GM23248 (cell line): ENCODE results near the gene SMCR8. TPM values are rescaled to one million over a fixed set of nuclear protein-coding genes. Genes with fewer than 3 reads are reported as not detected.

Experiments
- DNase-seq: peaks from one replicate; pipeline ENCODE4 v3.0.0-alpha.2; 2015
- H2AFZ ChIP-seq: fragments of 200-600 bp; sonication (generic); 2 replicates; pipeline ENCODE4 v1.6.1; 2016; ENCODE audit warnings: antibody characterized with exemption
- H3F3A ChIP-seq: fragments of 200-600 bp; sonication (generic); 2 replicates; pipeline ENCODE4 v1.6.1; 2016; ENCODE audit warnings: mild to moderate bottlenecking, antibody characterized with exemption, mixed run types; ENCODE audit not compliant: insufficient read depth
- H3K27ac ChIP-seq: fragments of 200-600 bp; sonication (generic); 2 replicates; pipeline ENCODE4 v1.5.1; 2016; ENCODE audit warnings: mild to moderate bottlenecking
- H3K27me3 ChIP-seq: fragments of 200-600 bp; sonication (generic); replicated peaks from 2 replicates; pipeline ENCODE4 v1.6.1; 2016; ENCODE audit warnings: mild to moderate bottlenecking; ENCODE audit not compliant: insufficient read depth
- H3K36me3 ChIP-seq: fragments of 200-600 bp; sonication (generic); 2 replicates; pipeline ENCODE4 v1.6.1; 2016; ENCODE audit warnings: low read depth, mild to moderate bottlenecking
- H3K4me1 ChIP-seq: fragments of 200-600 bp; sonication (generic); 2 replicates; pipeline ENCODE4 v1.6.1; 2016; ENCODE audit warnings: mild to moderate bottlenecking; ENCODE audit not compliant: insufficient read depth
- H3K4me2 ChIP-seq: fragments of 200-600 bp; sonication (generic); one replicate; pipeline ENCODE4 v1.6.1; 2016; ENCODE audit warnings: mild to moderate bottlenecking; ENCODE audit not compliant: unreplicated experiment
- H3K4me3 ChIP-seq: fragments of 200-600 bp; sonication (generic); 2 replicates; pipeline ENCODE4 v1.5.1; 2016; ENCODE audit warnings: mild to moderate bottlenecking
- H3K79me2 ChIP-seq: fragments of 200-600 bp; sonication (generic); 2 replicates; pipeline ENCODE4 v1.6.1; 2016; ENCODE audit warnings: mild to moderate bottlenecking; ENCODE audit not compliant: insufficient read depth
- H3K9ac ChIP-seq: fragments of 200-600 bp; sonication (generic); 2 replicates; pipeline ENCODE4 v1.6.1; 2016; ENCODE audit warnings: mild to moderate bottlenecking
- H3K9me2 ChIP-seq: fragments of 200-600 bp; sonication (generic); 2 replicates; pipeline ENCODE4 v1.6.1; 2016; ENCODE audit warnings: mixed run types, mild to moderate bottlenecking, moderate library complexity; ENCODE audit not compliant: insufficient read depth
- H3K9me3 ChIP-seq: fragments of 200-600 bp; sonication (generic); one replicate; pipeline ENCODE4 v1.6.1; 2017; ENCODE audit warnings: low read depth
- H4K20me1 ChIP-seq: fragments of 200-600 bp; sonication (generic); 2 replicates; pipeline ENCODE4 v1.6.0; 2016; ENCODE audit not compliant: insufficient read depth
- EZH2 ChIP-seq: fragments of 200-600 bp; sonication (generic); IDR thresholded peaks from 2 replicates; pipeline ENCODE4 v1.6.1; 2018; ENCODE audit warnings: antibody characterized with exemption, mild to moderate bottlenecking; ENCODE audit not compliant: insufficient read depth, poor library complexity, severe bottlenecking
- EZH2phosphoT487 ChIP-seq: fragments of 200-600 bp; sonication (generic); IDR thresholded peaks from 2 replicates; pipeline ENCODE4 v1.6.1; 2018; ENCODE audit warnings: antibody characterized with exemption, moderate library complexity, mild to moderate bottlenecking, low read depth; ENCODE audit not compliant: insufficient read depth
- WGBS, 2 experiments: methylation state at CpG; one replicate each; pipeline ENCODE4 v1.1.6; 2015 to 2017; ENCODE audit warnings: low lambda C conversion rate in 2 of 2, low coverage in 1 of 2; ENCODE audit errors: missing lambda C conversion rate in 2 of 2; 5-methylcytosine and 5-hydroxymethylcytosine counted together
- in situ Hi-C: fragments of 300-500 bp; cut with MboI; formaldehyde crosslinking; loops from 2 replicates; pipeline ENCODE4 v1.15.0; 2020
- polyA plus RNA-seq: library from polyadenylated mRNA; unstranded; fragments of >200 nt; fragmentation: Nextera tagmentation; extraction: Ambion mirVana; gene quantifications from 2 replicates; pipeline ENCODE4 v1.2.1, GENCODE V29; 2016
- total RNA-seq: library from RNA; depleted of rRNA; stranded (reverse); fragments of >200 nt; shearing (Covaris generic); gene quantifications from 2 replicates; pipeline ENCODE4 v1.2.3, GENCODE V29; 2014

SMCR8 gene
- total and polyA plus RNA-seq, 2 experiments from 2014 or later, result 2.2 to 10.5 TPM

DNA sequence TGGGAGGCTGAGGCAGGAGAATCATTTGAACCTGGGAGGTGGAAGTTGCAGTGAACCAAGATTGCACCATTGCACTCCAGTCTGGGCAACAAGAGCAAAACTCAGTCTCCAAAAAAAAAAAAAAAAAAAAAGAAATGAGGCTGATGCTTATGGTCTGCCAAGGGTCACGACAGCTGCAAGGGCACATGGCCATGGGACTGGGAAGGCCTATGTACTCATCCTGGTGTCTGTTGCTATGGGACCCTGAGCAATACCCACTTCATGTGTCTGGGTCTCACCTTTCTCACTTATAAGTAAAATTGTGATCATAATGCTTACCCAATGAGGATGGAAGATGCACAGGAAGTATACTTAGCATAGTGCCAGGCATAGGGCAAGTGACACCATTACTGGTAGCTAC is 38.0 kb upstream of the SMCR8 start:
- TF ChIP-seq EZH2phosphoT487 (no peak), EZH2 (no peak)
- Histone ChIP-seq H3K9me3 (no peaks in the 10 kb centered on the region), H2AFZ (no peak overlapping the region), H3K4me3 (no peak overlapping the region), H3K36me3 (peaks cover 41% of the 10 kb centered on the region; the same call in 1 of the 2 replicates), H3K27me3 (no peaks in the 10 kb centered on the region), H3F3A (peaks cover 6% of the 10 kb centered on the region; the same call in 1 of the 2 replicates), H3K9me2 (no peaks in the 10 kb centered on the region), H3K27ac (no peak overlapping the region), H3K9ac (no peak overlapping the region), H3K79me2 (no peaks in the 10 kb centered on the region), H3K4me2 (no peak overlapping the region), H4K20me1 (no peaks in the 10 kb centered on the region), H3K4me1 (no peaks in the 10 kb centered on the region)
- 94 to 100% methylated on average over 1 of the region's 1 CpG for WGBS, 2 experiments
- no peak for DNase-seq
- in situ Hi-C loops, result no loop called here

DNA sequence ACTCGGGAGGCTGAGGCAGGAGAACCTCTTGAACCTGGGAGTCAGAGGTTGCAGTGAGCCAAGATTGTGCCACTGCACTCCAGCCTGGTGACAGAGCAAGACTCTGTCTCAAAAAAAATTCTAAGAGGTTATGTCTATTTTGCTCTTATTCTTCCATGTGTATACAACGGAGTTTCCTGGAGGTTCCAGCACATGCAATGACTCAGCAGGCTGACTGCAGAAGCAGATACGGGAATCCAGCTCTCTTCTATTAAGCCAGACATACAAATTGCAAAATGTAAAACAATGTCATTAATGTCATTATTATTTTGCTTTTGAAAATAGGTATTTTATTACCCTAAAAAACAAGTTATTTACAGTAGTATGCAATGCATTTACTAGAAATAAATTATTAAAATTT is 36.2 kb upstream of the SMCR8 start:
- no peaks in the 10 kb centered on the region for H3K9me3 ChIP-seq
- no peaks in the 10 kb centered on the region for H4K20me1 ChIP-seq
- peaks cover 45% of the 10 kb centered on the region; the same call in 1 of the 2 replicates for H3K36me3 ChIP-seq
- no peaks in the 10 kb centered on the region for H3K79me2 ChIP-seq
- 80 to 85% methylated on average over 3 of the region's 3 CpGs for WGBS, 2 experiments
- H3K9ac ChIP-seq, result no peak overlapping the region
- TF ChIP-seq EZH2, result no peak
- TF ChIP-seq EZH2phosphoT487, result no peak
- H3K4me1 ChIP-seq, result no peaks in the 10 kb centered on the region
- H3K27me3 ChIP-seq, result no peaks in the 10 kb centered on the region
- H3F3A ChIP-seq, result no peaks in the 10 kb centered on the region
- H3K4me2 ChIP-seq, result no peak overlapping the region
- H3K4me3 ChIP-seq, result no peak overlapping the region
- in situ Hi-C loops, result no loop called here
- H3K27ac ChIP-seq, result no peak overlapping the region
- peak; percentile 24 for DNase-seq
- no peaks in the 10 kb centered on the region for H3K9me2 ChIP-seq
- H2AFZ ChIP-seq, result no peak overlapping the region

DNA sequence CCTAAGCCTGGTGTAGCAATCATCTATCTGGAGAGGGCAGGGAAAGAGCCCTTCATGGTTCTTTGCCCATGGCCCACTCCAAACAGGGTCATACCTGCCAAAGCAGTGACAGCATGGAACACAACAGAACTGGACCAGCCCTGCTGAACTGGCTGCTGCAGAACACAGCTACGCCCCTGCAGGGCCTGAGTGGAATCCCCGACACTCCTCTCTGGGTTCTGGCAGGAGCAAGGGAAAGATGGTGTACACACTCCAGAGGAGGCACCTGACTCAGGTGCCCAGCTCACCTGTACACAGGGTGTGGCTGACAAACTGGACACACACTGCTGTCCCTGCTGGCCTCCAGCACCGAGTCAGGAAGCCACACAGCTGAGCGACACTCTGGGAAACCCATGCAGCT is 34.8 kb upstream of the SMCR8 start:
- H3K79me2 ChIP-seq, result no peaks in the 10 kb centered on the region
- DNase-seq, result no peak
- no peaks in the 10 kb centered on the region for H4K20me1 ChIP-seq
- TF ChIP-seq EZH2 (no peak), EZH2phosphoT487 (no peak)
- WGBS, 2 experiments, result 95 to 98% methylated on average over 4 of the region's 4 CpGs
- H3K27ac ChIP-seq, result no peak overlapping the region
- H2AFZ ChIP-seq, result no peak overlapping the region
- no peak overlapping the region for H3K4me3 ChIP-seq
- peaks cover 54% of the 10 kb centered on the region for H3K36me3 ChIP-seq
- no peaks in the 10 kb centered on the region for H3K9me2 ChIP-seq
- H3K9ac ChIP-seq, result no peak overlapping the region
- no peaks in the 10 kb centered on the region for H3K4me1 ChIP-seq
- no peaks in the 10 kb centered on the region for H3K27me3 ChIP-seq
- no peaks in the 10 kb centered on the region for H3K9me3 ChIP-seq
- no peak overlapping the region for H3K4me2 ChIP-seq
- no peaks in the 10 kb centered on the region for H3F3A ChIP-seq
- in situ Hi-C loops, result no loop called here

DNA sequence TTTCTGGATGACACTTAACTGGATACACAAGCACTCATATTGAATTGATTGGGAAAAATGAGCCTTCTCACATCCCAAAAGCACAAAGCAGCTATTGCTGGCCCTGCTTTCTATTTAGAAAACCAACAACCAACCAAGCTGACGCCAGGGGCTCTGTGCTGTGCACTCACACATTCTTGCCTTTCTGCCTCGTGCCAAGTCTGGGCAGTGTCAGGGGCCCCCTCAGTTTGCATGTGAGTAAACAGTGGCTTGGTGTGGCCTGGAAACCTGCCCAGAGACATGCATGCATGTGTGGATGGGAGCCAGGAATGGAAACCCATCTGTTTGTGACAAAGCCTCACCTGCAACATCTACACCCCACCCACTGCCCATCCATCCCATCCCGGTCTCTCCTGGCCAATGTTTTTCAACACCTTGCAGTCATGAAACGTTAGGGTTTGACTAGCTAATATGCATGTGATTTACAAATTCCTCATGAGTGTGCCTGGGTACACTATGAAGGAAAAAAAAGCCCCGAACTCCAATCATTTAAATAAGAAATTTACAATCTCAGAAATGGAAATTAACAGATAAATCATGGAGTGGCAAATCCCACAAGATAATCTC is 34.2 kb upstream of the SMCR8 start:
- H4K20me1 ChIP-seq, result no peaks in the 10 kb centered on the region
- H2AFZ ChIP-seq, result no peak overlapping the region
- in situ Hi-C loops, result no loop called here
- TF ChIP-seq EZH2phosphoT487 (no peak), EZH2 (no peak)
- no peaks in the 10 kb centered on the region for H3K9me2 ChIP-seq
- H3K27ac ChIP-seq, result no peak overlapping the region
- DNase-seq, result peak; percentile 38
- H3K4me1 ChIP-seq, result no peaks in the 10 kb centered on the region
- no peak overlapping the region for H3K4me2 ChIP-seq
- WGBS, 2 experiments, result 33 to 35% methylated on average over 5 of the region's 5 CpGs
- no peaks in the 10 kb centered on the region for H3F3A ChIP-seq
- H3K4me3 ChIP-seq, result no peak overlapping the region
- peaks cover 54% of the 10 kb centered on the region for H3K36me3 ChIP-seq
- no peaks in the 10 kb centered on the region for H3K9me3 ChIP-seq
- no peaks in the 10 kb centered on the region for H3K79me2 ChIP-seq
- H3K27me3 ChIP-seq, result no peaks in the 10 kb centered on the region
- no peak overlapping the region for H3K9ac ChIP-seq

DNA sequence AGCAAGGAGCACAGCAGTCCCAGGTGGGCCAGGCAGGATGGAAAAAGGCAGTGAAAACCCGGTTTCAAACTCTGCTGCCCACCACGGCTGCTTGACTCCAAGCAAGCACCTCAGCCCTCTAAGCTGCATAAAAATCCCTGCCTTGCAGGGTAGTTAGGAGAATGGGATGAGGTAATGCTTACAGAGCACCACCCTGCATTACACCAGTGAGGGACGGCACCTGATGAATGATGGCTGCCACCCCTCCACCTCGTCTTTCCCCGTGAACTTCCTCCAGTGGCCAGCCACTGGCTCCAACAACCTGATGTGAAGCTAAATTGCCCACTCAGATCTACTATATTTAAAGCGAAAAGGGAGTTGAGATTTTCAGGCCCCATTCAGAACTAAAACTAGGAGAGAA is 33.3 kb upstream of the SMCR8 start:
- TF ChIP-seq EZH2, result no peak
- TF ChIP-seq EZH2phosphoT487, result no peak
- Histone ChIP-seq H3K4me2 (no peak overlapping the region), H3K9me3 (no peaks in the 10 kb centered on the region), H3K4me1 (no peaks in the 10 kb centered on the region), H3K27me3 (no peaks in the 10 kb centered on the region), H3K4me3 (no peak overlapping the region), H3K79me2 (no peaks in the 10 kb centered on the region), H3K9ac (no peak overlapping the region), H3K36me3 (peaks cover 59% of the 10 kb centered on the region), H3F3A (no peaks in the 10 kb centered on the region), H2AFZ (no peak overlapping the region), H3K27ac (no peak overlapping the region), H3K9me2 (no peaks in the 10 kb centered on the region), H4K20me1 (no peaks in the 10 kb centered on the region)
- DNase-seq, result no peak
- 88 to 91% methylated on average over 6 of the region's 6 CpGs for whole genome bisulfite sequencing, 2 experiments
- in situ Hi-C loops, result no loop called here
